ENCODE results near the gene ZNF664.

DNA sequence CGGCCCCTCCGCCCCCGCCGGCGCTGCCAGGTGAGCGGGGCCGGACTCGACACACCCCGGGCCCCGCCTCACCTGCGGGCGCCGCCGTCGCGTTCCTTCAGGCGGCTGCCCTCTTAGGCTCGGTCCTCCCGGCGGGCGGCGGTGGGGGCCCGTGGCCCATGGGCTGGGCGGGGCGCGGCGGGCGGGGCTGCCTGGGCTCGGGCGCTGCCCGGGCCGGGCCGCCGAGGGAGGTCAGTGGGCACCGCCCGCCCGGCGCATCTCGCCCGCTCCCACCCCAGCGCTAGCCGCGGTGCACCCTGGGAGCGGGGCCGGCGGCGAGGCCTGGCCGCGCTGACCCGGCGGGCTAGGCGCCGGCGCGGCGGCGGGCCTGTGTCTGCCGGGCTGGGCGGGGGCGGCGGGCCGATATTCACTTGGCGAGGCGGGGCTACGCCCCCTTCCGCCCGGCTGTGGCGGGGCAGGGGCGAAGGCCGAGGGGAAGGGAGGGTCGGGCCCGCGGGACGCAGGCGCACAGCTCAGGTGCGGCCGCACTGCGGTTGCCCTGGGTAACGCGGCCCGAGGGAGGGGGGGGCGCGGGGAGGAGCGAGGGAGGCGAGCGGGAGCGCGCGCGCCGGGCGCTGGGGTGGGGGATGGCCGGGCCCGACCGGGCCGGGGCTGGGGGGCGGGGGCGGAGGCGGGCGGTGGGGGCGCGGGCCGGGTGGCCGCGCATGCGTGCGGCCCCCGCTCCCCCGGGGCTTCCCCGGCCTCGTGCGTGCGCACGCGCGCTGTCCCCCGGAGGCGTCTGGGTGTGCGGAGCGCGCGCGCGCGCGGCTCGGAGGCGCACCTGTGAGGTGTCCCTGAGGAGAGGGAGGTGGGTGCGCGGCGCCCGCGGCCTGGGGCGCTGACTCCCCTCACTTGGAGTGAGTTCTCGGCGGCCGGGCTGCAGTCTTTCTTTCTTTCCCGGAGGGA lies at the start of gene ZNF664, which contains the start of gene CCDC92:
- TF ChIP-seq EZH2 (IDR thresholded peaks at IDR 0.05; ENCODE audit: insufficient read depth, poor library complexity, severe bottlenecking) (no peak), EZH2phosphoT487 (IDR thresholded peaks at IDR 0.05; ENCODE audit: insufficient read depth, low read depth) (no peak)

All from GM23248 (cell line).